ENCODE data around the gene DCAF6. TPM values are rescaled to one million over a fixed set of nuclear protein-coding genes. Genes with fewer than 3 reads are reported as not detected.

Gene DCAF6
- total RNA-seq, 6 experiments from 2014 or later: 52.5 to 59.4 (median 55.3) TPM

DNA sequence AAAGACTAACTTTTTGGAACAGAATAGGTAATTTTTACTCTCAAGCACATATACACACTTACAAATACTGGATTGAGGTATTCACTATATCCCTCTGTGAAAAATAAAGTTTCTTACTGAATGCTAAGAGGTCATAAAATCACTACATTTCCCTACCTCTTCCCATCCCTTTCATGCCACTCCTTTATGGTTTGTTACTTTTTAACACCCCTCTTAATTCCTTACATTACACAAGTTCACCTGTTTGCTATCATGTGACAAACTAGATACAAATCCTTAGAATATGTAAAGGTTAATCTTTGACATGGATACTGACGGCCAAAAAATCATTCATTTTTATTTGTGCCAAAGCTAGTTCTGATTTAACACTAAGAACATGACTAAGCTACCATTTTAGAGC, 6.8 kb upstream of the DCAF6 start:
- DNase-seq: no peak
- no peak overlapping the region for H3K27ac Mint-ChIP-seq
- H3K9me3 Mint-ChIP-seq: no peaks in the 10 kb centered on the region
- no peaks in the 10 kb centered on the region for H3K27me3 Mint-ChIP-seq (ENCODE audit: insufficient read depth)
- peaks cover 26% of the 10 kb centered on the region for H3K4me1 Mint-ChIP-seq (ENCODE audit: low read depth)
- H3K36me3 Mint-ChIP-seq (ENCODE audit: low read depth): peaks cover 4% of the 10 kb centered on the region; the same call in 1 of the 2 replicates
- H3K4me3 Mint-ChIP-seq: no peak overlapping the region
- TF ChIP-seq, protein P1, sequence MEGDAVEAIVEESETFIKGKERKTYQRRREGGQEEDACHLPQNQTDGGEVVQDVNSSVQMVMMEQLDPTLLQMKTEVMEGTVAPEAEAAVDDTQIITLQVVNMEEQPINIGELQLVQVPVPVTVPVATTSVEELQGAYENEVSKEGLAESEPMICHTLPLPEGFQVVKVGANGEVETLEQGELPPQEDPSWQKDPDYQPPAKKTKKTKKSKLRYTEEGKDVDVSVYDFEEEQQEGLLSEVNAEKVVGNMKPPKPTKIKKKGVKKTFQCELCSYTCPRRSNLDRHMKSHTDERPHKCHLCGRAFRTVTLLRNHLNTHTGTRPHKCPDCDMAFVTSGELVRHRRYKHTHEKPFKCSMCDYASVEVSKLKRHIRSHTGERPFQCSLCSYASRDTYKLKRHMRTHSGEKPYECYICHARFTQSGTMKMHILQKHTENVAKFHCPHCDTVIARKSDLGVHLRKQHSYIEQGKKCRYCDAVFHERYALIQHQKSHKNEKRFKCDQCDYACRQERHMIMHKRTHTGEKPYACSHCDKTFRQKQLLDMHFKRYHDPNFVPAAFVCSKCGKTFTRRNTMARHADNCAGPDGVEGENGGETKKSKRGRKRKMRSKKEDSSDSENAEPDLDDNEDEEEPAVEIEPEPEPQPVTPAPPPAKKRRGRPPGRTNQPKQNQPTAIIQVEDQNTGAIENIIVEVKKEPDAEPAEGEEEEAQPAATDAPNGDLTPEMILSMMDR (IDR thresholded peaks at IDR 0.05): no peak

DNA sequence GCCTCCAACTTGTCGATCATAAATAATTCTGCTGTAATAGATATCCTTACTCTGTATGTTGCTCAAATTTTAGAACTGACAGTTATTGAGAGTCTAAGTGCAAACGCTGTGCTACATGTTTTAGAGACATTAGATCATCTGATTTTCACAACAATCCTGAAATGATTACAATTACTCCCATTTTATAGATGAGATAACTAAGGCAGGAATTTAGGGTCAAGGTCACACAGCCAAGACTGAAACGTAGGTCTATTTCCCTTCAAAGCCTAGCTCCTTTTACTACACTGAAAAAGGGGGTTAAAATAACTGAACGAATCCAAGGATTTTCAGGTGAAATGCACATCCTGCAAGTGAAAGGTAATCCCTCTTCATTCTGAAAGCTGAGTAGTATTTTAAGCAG, 2.7 kb upstream of the DCAF6 start:
- DNase-seq: no peak
- Mint-ChIP-seq H3K4me1 (ENCODE audit: low read depth) (peaks cover 29% of the 10 kb centered on the region), H3K9me3 (no peaks in the 10 kb centered on the region), H3K27ac (peak overlapping the region; percentile 100; the same call in 1 of the 2 replicates), H3K4me3 (peak overlapping the region; percentile 95), H3K27me3 (ENCODE audit: insufficient read depth) (no peaks in the 10 kb centered on the region), H3K36me3 (ENCODE audit: low read depth) (peaks cover 4% of the 10 kb centered on the region; the same call in 1 of the 2 replicates)
- TF ChIP-seq, protein P1 (IDR thresholded peaks at IDR 0.05): no peak

DNA sequence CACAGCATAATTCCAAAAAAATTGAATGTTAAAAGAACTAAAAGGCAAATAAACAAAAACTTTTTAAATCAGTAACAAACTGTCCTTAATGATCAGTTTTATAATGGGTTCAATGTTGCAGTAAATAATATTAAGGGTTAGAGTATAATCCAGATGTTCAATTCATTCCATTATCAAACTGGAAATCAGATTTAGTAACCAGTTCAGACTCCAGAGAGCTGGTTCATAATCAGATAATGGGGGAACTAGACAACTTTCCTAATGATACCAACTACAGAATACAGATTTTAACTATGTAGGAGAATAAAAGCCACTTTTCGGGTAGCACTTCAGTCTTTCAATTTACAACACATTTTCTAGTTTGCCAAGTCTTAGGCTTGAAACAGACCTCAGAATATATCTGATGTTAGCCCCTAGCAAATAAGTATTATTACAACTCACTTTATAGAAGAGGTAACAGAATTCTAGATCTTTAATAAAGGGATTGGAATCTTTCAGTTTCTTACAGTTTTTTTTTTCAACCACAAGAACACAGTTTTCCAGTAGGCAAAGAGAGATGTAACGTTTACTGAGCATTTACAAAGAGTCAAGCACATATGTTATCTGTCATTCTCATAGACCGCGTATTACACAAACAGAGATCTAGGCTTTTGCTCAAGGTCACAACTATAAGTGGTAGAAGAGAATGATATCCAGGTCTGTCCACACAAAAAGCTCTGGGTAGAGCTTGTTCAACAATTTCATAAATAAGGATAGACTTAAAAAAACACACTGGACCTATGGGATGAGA, 1.9 kb upstream of the DCAF6 start:
- TF ChIP-seq, protein P1 (IDR thresholded peaks at IDR 0.05): no peak
- H3K9me3 Mint-ChIP-seq: no peaks in the 10 kb centered on the region
- H3K4me3 Mint-ChIP-seq: peak overlapping the region; percentile 95
- H3K27me3 Mint-ChIP-seq (ENCODE audit: insufficient read depth): no peaks in the 10 kb centered on the region
- peak overlapping the region; percentile 100 for H3K27ac Mint-ChIP-seq
- peaks cover 4% of the 10 kb centered on the region; the same call in 1 of the 2 replicates for H3K36me3 Mint-ChIP-seq (ENCODE audit: low read depth)
- H3K4me1 Mint-ChIP-seq (ENCODE audit: low read depth): peaks cover 29% of the 10 kb centered on the region
- no peak for DNase-seq

DNA sequence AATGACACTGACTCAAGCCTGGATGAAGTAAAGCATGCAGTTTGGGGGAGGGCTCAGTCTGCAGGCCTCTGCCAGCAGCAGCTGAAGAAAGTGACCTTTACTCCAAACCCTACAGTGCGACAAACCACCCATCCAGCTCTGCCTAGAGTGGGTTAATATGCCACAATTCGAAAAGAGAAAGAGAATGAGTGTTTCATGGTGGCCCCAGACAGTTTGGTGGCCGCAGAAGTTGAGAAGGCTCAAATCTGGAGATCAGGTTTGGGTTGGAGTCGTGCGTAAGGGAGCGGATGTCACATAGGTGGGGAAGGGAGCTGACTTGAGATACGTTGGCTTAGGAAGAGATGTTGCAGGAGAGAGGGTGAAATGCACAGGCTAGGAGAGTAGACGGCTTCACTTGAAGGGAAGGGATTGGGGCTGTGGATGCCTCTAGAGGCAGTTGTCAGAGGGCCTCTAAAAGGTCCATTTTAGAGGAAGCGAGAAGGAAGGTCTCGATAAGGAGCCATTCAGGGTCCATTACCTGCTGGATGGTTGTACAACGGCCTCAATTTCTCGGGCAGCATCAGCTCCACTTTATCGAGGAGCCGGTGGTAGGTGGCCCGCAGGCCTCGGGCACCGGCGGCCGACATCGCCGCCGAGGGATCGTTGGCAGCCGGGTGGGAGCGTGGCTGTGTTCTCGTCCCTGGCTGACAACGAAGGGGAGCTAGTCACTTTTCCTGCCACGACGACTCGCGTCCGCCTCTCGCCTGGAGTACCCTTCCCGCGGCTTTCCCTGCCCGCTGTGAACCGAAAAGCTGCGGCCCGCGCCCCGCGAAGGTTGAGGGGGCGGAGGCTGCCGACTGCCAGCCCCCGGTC, 1.0 kb upstream of the DCAF6 start:
- Mint-ChIP-seq H3K36me3 (ENCODE audit: low read depth) (peaks cover 4% of the 10 kb centered on the region; the same call in 1 of the 2 replicates), H3K4me3 (peak overlapping the region; percentile 95), H3K27me3 (ENCODE audit: insufficient read depth) (no peaks in the 10 kb centered on the region), H3K27ac (peak overlapping the region; percentile 100), H3K9me3 (no peaks in the 10 kb centered on the region), H3K4me1 (ENCODE audit: low read depth) (peaks cover 29% of the 10 kb centered on the region)
- DNase-seq: peak; percentile 50
- TF ChIP-seq, protein P1 (IDR thresholded peaks at IDR 0.05): 0 out of 2 replicates have a peak, but pooled peaks have one; percentile 6

DNA sequence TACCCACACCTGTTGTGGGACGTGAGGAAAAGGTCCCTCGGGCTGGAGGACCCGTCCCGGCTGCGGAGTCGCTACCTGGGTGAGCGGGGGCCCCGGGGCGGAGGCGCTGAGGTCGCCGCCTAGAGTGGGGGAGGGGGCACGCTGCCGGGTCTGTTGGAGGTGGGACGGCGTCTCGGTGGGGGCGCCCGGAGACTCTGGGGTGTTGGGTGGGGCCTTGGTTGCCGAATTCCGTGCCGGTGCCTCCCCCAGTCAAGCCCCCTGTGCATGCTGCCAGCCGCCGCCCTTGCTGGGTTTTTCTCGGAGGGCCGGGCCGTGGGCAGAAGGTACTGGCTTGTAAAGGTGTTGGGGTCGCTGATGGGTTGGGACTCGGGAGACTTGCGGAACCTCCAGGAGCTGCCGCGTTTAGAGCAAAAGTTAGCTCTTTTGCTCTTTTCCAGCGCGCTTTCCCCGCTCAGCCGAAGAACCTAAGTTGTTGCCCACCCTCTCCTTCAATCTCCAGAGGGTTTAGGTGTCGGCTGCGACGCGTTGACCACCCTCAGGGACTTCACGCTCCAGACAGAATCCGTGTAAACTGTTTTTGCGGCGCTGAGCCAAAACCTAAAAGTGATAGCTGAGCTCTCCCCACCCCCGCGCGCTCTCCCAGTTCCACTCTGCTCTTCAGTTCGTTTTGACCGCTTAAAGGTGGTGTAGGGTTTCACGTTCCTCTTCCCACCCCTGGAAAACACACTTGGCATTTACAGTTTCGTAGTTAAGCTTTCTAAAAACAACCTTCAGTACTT, 636 bp downstream of the DCAF6 start, which contains the start of gene MPC2:
MPC2 (minus strand) TSS at position 143 of the 779 bp plus-strand sequence. CDS start 1,231 bp downstream, outside the sequence.
- DNase-seq: peak; percentile 35
- H3K36me3 Mint-ChIP-seq (ENCODE audit: low read depth): peaks cover 4% of the 10 kb centered on the region; the same call in 1 of the 2 replicates
- TF ChIP-seq, protein P1 (IDR thresholded peaks at IDR 0.05): no peak
- H3K9me3 Mint-ChIP-seq: no peaks in the 10 kb centered on the region
- peak within 1 kb of the TSS; percentile 95 for H3K4me3 Mint-ChIP-seq
- H3K27ac Mint-ChIP-seq: peak within 1 kb of the TSS; percentile 100
- no peaks in the 10 kb centered on the region for H3K27me3 Mint-ChIP-seq (ENCODE audit: insufficient read depth)
- H3K4me1 Mint-ChIP-seq (ENCODE audit: low read depth): peaks cover 40% of the 10 kb centered on the region
